Measurements from ENCODE around the gene IP6K1. TPM values are rescaled to one million over a fixed set of nuclear protein-coding genes. Genes with fewer than 3 reads are reported as not detected.
"Not testable (repeated sequence)": the region's sequence is repeated elsewhere in the genome, so short reads cannot be mapped to it uniquely, and the experiment has no call there.

The IP6K1 gene
- total RNA-seq, 1 experiment from 2014 or later = 38.2 TPM

DNA sequence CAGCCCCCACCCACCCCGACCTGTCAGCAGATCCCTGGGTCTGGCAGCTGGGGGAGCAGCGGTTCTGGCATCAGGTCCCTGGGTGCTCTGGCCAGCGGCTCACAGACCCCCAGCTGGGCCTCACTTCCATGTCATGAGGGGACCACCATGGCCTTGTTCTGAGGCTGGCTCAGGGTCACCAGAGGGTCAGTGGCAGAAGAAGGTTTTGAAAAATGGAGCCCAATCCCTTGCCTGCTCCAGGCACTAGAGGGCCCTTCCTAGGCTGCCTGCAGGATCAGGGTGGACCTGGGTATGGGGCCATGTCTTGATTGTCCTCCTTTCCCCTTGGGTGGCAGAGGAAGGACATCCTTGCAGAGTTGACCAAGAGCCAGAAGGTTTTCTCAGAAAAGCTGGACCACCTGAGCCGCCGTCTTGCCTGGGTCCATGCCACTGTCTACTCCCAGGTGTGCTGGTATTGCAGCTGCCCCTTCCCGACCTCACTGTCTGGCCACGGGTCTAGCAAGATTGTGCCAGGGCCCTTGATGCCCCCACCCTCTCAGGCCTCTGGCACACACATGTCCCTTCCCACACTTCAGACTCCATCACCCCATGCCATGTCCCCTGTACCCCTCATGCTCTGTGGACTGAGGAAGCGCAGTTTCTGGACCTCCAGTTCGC is 79.8 kb downstream of the IP6K1 start:
- Histone ChIP-seq H3K4me3 (ENCODE audit: insufficient read depth, low read depth, low read length) (no peak overlapping the region), H3K27me3 (ENCODE audit: control insufficient read depth, insufficient read depth, low read length) (no peaks in the 10 kb centered on the region), H3K36me3 (replicated peaks; ENCODE audit: control insufficient read depth, insufficient read depth, low read length) (peaks cover 11% of the 10 kb centered on the region)
- DNase-seq = no peak

DNA sequence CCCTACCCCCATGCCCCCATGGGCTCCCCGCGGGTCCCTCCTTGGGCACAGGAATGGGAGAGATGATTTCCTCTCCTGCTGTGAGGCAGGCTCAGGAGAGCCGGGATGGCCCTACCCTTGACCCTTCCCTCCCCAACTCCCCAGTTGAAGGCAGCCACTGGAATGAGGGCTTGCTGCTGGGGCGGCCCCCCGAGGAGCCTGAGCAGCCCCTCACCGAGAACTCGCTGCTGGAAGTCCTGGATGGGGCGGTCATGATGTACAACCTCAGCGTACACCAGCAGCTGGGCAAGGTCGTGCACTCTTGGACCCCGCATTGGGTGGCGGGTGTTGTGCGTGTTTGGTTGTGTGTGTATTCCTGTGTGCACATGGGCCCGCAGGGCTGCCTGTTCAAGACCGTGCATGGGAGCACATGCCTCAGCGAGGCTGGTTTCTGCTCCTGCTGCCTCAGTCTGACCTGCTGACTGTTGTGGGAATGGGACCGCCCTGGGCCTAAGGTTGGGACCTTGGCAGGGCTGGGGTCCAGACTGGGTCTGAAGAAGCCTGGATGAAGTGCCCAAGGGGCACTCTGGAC is 80.9 kb downstream of the IP6K1 start:
- Histone ChIP-seq H3K27me3 (ENCODE audit: control insufficient read depth, insufficient read depth, low read length) (no peaks in the 10 kb centered on the region), H3K4me3 (ENCODE audit: insufficient read depth, low read depth, low read length) (no peak overlapping the region), H3K36me3 (replicated peaks; ENCODE audit: control insufficient read depth, insufficient read depth, low read length) (peaks cover 11% of the 10 kb centered on the region)
- no peak for DNase-seq

DNA sequence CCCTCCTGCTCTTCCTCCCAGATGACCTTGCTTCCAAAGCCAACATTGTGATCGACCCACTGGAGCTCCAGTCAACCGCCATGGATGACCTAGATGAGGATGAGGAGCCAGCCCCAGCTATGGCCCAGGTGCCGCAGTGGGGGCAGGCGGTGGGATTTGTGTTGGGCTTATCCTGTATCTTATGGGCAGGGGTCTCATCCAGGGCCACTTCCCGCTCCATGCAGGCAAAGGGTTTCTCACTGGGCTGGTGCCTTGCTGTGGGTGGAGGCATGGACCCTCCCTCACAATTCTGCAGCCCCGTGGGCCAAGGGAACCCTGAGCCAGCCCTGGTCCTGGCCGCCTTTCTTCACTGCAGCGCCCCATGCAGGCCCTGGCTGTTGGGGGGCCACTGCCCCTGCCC is 81.7 kb downstream of the IP6K1 start:
- no peak for DNase-seq
- Histone ChIP-seq H3K4me3 (ENCODE audit: insufficient read depth, low read depth, low read length) (no peak overlapping the region), H3K27me3 (ENCODE audit: control insufficient read depth, insufficient read depth, low read length) (no peaks in the 10 kb centered on the region), H3K36me3 (replicated peaks; ENCODE audit: control insufficient read depth, insufficient read depth, low read length) (peaks cover 13% of the 10 kb centered on the region)

GRCh38 chr3:49703956-49704355 is 82.4 kb downstream of the IP6K1 start:
- Histone ChIP-seq H3K36me3 (replicated peaks; ENCODE audit: control insufficient read depth, insufficient read depth, low read length) (peaks cover 13% of the 10 kb centered on the region), H3K27me3 (ENCODE audit: control insufficient read depth, insufficient read depth, low read length) (no peaks in the 10 kb centered on the region), H3K4me3 (ENCODE audit: insufficient read depth, low read depth, low read length) (no peak overlapping the region)
- no peak for DNase-seq

- H3K27me3 ChIP-seq (ENCODE audit: control insufficient read depth, insufficient read depth, low read length) = no peaks in the 10 kb centered on the region
- H3K36me3 ChIP-seq (replicated peaks; ENCODE audit: control insufficient read depth, insufficient read depth, low read length) = peaks cover 13% of the 10 kb centered on the region
- DNase-seq = peak; percentile 97
- no peak overlapping the region for H3K4me3 ChIP-seq (ENCODE audit: insufficient read depth, low read depth, low read length)
Measured at GRCh38 chr3:49703443-49703927, 82.9 kb downstream of the IP6K1 start.

DNA sequence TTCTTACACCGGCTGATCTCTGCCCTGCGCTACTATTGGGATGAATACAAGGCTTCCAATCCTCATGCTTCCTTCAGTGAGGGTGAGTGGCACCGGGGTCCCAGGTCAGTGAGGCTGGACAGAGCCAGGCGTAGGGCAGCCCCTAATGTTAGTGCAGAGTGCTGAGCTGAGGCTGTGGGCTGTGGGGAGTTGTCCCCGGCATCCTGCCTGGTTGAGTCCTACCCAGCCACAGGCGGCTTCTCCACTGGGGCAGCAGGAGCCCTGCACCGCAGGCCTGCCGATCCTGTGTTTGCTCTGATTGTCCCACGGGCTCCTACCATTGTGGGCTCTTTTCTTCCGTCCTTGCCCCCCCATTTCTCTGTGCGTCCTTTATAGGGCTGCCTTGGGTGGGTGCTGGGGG is 83.7 kb downstream of the IP6K1 start:
- no peaks in the 10 kb centered on the region for H3K27me3 ChIP-seq (ENCODE audit: control insufficient read depth, insufficient read depth, low read length)
- no peak overlapping the region for H3K4me3 ChIP-seq (ENCODE audit: insufficient read depth, low read depth, low read length)
- peaks cover 13% of the 10 kb centered on the region for H3K36me3 ChIP-seq (replicated peaks; ENCODE audit: control insufficient read depth, insufficient read depth, low read length)
- DNase-seq = no peak

DNA sequence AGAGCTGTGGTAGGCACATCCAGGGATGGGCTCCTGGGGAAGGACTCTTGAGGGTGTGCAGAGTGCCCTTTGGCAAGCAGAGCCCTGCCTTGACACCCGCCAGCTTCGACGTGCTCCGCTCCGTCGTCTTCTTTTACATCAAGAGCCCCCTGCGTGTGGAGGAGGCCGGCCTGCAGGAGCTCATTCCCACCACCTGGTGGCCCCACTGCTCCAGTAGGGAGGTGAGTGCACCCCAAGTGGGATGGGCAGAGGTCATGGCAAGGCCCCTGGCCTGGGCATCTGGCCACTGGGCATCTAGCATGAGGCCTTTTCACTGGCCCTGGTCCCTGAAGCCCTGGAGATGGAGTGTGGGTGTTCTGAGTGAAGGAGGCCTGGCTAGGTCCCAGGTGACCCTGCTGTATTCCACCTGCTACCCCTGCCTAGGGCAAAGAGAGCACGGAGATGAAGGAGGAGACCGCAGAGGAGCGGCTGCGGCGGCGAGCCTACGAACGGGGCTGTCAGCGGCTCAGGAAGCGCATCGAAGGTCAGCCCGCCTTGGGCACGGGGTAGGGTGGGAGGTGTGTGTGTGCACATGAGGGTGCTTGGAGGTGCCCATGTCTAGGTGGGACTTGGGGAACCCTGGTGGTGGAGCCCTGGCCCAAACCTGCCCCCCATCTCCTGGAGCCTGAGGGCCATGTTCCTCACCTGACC is 84.8 kb downstream of the IP6K1 start:
- DNase-seq = peak; percentile 93
- Histone ChIP-seq H3K27me3 (ENCODE audit: control insufficient read depth, insufficient read depth, low read length) (no peaks in the 10 kb centered on the region), H3K36me3 (replicated peaks; ENCODE audit: control insufficient read depth, insufficient read depth, low read length) (peaks cover 13% of the 10 kb centered on the region), H3K4me3 (ENCODE audit: insufficient read depth, low read depth, low read length) (no peak overlapping the region)

GRCh38 chr3:49700453-49701128 is 85.8 kb downstream of the IP6K1 start:
- DNase-seq = peak; percentile 83
- no peaks in the 10 kb centered on the region for H3K27me3 ChIP-seq (ENCODE audit: control insufficient read depth, insufficient read depth, low read length)
- no peak overlapping the region for H3K4me3 ChIP-seq (ENCODE audit: insufficient read depth, low read depth, low read length)
- peaks cover 10% of the 10 kb centered on the region for H3K36me3 ChIP-seq (replicated peaks; ENCODE audit: control insufficient read depth, insufficient read depth, low read length)

DNA sequence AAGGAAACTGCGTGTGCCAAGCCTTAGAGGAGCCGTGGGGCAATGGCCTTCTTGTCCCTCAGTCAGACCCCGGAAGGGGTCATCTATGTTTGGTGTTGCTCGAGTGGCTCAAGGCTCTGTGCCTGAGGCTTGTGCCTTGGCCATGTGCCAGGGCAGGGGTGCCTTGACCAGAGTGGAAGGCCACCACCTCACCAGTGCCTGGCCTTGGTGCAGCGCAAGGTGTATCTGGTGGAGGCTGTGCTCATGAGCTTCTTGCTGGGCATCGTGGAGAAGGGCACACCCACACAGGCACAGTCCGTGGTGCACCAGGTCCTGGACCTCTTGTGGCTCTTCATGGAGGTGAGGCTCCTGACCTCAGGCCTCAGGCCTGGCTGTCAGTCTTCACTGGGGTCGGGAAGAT is 86.3 kb downstream of the IP6K1 start:
- no peak for DNase-seq
- Histone ChIP-seq H3K4me3 (ENCODE audit: insufficient read depth, low read depth, low read length) (no peak overlapping the region), H3K36me3 (replicated peaks; ENCODE audit: control insufficient read depth, insufficient read depth, low read length) (peaks cover 7% of the 10 kb centered on the region), H3K27me3 (ENCODE audit: control insufficient read depth, insufficient read depth, low read length) (no peaks in the 10 kb centered on the region)

- Histone ChIP-seq H3K27me3 (ENCODE audit: control insufficient read depth, insufficient read depth, low read length) (no peaks in the 10 kb centered on the region), H3K4me3 (ENCODE audit: insufficient read depth, low read depth, low read length) (no peak overlapping the region), H3K36me3 (replicated peaks; ENCODE audit: control insufficient read depth, insufficient read depth, low read length) (peaks cover 7% of the 10 kb centered on the region)
- DNase-seq = no peak
Measured at GRCh38 chr3:49699281-49699979, 86.9 kb downstream of the IP6K1 start.

- not testable (repeated sequence) for H3K4me3 ChIP-seq (ENCODE audit: insufficient read depth, low read depth, low read length); DNase-seq; H3K27me3 ChIP-seq (ENCODE audit: control insufficient read depth, insufficient read depth, low read length); H3K36me3 ChIP-seq (replicated peaks; ENCODE audit: control insufficient read depth, insufficient read depth, low read length)
Measured at GRCh38 chr3:49695350-49696015, 90.9 kb downstream of the IP6K1 start.

- not testable (repeated sequence) for H3K36me3 ChIP-seq (replicated peaks; ENCODE audit: control insufficient read depth, insufficient read depth, low read length); H3K27me3 ChIP-seq (ENCODE audit: control insufficient read depth, insufficient read depth, low read length); H3K4me3 ChIP-seq (ENCODE audit: insufficient read depth, low read depth, low read length); DNase-seq
Measured at GRCh38 chr3:49694409-49695070, 91.8 kb downstream of the IP6K1 start.

DNA sequence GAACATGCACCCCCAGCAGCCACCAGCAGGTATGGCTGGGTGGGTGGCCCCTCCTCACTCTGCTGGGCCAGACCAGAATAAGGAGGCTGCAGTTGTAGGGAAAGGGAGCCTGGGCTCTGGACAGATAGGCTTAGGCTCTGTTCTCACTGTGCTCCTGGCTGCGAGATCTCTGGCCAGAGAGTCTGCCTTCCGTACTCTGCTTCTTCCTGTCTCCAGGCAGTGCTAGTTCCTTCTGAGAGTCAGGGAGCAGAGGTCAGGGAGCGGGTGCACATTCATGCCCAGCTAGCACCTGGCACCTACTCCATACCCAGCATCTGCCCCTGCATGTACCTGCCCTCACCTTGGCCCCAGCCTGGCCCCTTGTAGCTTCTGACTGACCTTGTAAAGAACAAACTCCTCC is 94.9 kb downstream of the IP6K1 start:
- not testable (repeated sequence) for H3K4me3 ChIP-seq (ENCODE audit: insufficient read depth, low read depth, low read length)

More for the DNA sequence above, 94.9 kb downstream of the IP6K1 start:
- H3K27me3 ChIP-seq (ENCODE audit: control insufficient read depth, insufficient read depth, low read length); DNase-seq; H3K36me3 ChIP-seq (replicated peaks; ENCODE audit: control insufficient read depth, insufficient read depth, low read length): not testable (repeated sequence)

Measured in H7 (cell line).